Mesothelial cell of epicardium (in vitro differentiated cells): ENCODE results near the gene DNASE1L2. TPM values are rescaled to one million over a fixed set of nuclear protein-coding genes. Genes with fewer than 3 reads are reported as not detected.
A peak's percentile ranks its signal among the peaks of the same experiment; 100 is the strongest.
"Not testable (repeated sequence)": the region's sequence is repeated elsewhere in the genome, so short reads cannot be mapped to it uniquely, and the experiment has no call there.

ENCODE experiments used
- DNase-seq, 2 experiments: peaks; one replicate each; pipeline ENCODE4 v3.0.0; 2021; ENCODE audit warnings: low spot score in 2 of 2; ENCODE audit not compliant: unreplicated experiment in 2 of 2
- H3K27ac Mint-ChIP-seq: 2 replicates; pipeline ENCODE4 v1.8.0; 2021; ENCODE audit warnings: mixed read lengths
- H3K27me3 Mint-ChIP-seq: 2 replicates; pipeline ENCODE4 v1.8.0; 2021; ENCODE audit warnings: low read depth, mixed read lengths
- H3K36me3 Mint-ChIP-seq: 2 replicates; pipeline ENCODE4 v1.8.0; 2021; ENCODE audit warnings: mixed read lengths
- H3K4me1 Mint-ChIP-seq: 2 replicates; pipeline ENCODE4 v1.8.0; 2021; ENCODE audit warnings: mixed read lengths
- H3K4me3 Mint-ChIP-seq: 2 replicates; pipeline ENCODE4 v1.8.0; 2021; ENCODE audit warnings: mild to moderate bottlenecking, moderate library complexity, mixed read lengths
- H3K9me3 Mint-ChIP-seq: 2 replicates; pipeline ENCODE4 v1.8.0; 2021; ENCODE audit warnings: mixed read lengths
- CTCF ChIP-seq: fragments of 200-600 bp; sonication (generic); IDR thresholded peaks from one replicate; pipeline ENCODE4 v1.5.0; 2021; ENCODE audit warnings: antibody characterized with exemption; ENCODE audit not compliant: unreplicated experiment
- total RNA-seq: library from RNA; stranded (reverse); gene quantifications from 3 replicates; pipeline ENCODE4 v1.2.1, GENCODE V29; 2021

Gene DNASE1L2
- total RNA-seq, 1 donor from 2014 or later, result 1.0 TPM

- Mint-ChIP-seq H3K36me3 (no peaks in the 10 kb centered on the region), H3K9me3 (no peaks in the 10 kb centered on the region), H3K4me3 (no peak overlapping the region), H3K4me1 (peaks cover 10% of the 10 kb centered on the region), H3K27ac (no peak overlapping the region), H3K27me3 (peaks cover 46% of the 10 kb centered on the region)
- no peak for DNase-seq
- TF ChIP-seq CTCF, result no peak
These were observed 37.1 kb upstream of the DNASE1L2 start for GRCh38 chr16:2199095-2199494.

GRCh38 chr16:2199621-2200139, 36.6 kb upstream of the DNASE1L2 start:
- H3K36me3 Mint-ChIP-seq, result no peaks in the 10 kb centered on the region

GRCh38 chr16:2200313-2200712, 35.9 kb upstream of the DNASE1L2 start:
- Mint-ChIP-seq H3K4me3 (no peak overlapping the region), H3K27me3 (peaks cover 41% of the 10 kb centered on the region), H3K4me1 (peaks cover 5% of the 10 kb centered on the region), H3K9me3 (no peaks in the 10 kb centered on the region), H3K27ac (no peak overlapping the region), H3K36me3 (no peaks in the 10 kb centered on the region)
- DNase-seq, result no peak
- TF ChIP-seq CTCF, result no peak

More at GRCh38 chr16:2199621-2200139, 36.6 kb upstream of the DNASE1L2 start:
- Mint-ChIP-seq H3K9me3 (no peaks in the 10 kb centered on the region), H3K27me3 (peaks cover 45% of the 10 kb centered on the region), H3K4me1 (peaks cover 10% of the 10 kb centered on the region), H3K4me3 (no peak overlapping the region), H3K27ac (no peak overlapping the region)
- TF ChIP-seq CTCF, result no peak
- DNase-seq, result no peak

DNA sequence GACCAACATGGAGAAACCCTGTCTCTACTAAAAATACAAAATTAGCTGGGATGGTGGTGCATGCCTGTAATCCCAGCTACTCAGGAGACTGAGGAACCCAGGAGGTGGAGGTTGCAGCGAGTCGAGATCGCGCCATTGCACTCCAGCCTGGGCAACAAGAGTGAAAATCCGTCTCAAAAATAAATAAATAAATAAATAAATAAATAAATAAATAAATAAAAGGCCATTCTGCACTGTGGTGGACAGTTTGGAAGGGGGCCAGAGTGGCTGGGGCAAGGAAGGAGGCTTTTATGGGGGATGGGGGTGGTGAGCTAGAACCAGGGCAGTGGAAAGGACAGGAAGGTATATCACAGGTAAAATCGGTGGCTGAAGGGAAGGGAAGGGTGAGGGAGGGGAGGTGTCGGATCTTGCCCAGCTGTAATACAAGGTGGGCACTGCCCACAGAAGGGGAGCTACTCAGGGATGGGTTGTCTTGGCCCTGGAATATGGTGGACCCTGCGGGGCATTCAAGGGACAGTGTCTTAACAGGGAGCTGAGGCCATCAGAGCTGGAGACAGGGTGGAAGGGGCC, 33.0 kb upstream of the DNASE1L2 start:
- DNase-seq, H3K9me3 Mint-ChIP-seq, H3K4me1 Mint-ChIP-seq, H3K27ac Mint-ChIP-seq, H3K36me3 Mint-ChIP-seq: not testable (repeated sequence)
- H3K27me3 Mint-ChIP-seq, result peaks cover 24% of the 10 kb centered on the region
- peak overlapping the region; percentile 55 for H3K4me3 Mint-ChIP-seq

DNA sequence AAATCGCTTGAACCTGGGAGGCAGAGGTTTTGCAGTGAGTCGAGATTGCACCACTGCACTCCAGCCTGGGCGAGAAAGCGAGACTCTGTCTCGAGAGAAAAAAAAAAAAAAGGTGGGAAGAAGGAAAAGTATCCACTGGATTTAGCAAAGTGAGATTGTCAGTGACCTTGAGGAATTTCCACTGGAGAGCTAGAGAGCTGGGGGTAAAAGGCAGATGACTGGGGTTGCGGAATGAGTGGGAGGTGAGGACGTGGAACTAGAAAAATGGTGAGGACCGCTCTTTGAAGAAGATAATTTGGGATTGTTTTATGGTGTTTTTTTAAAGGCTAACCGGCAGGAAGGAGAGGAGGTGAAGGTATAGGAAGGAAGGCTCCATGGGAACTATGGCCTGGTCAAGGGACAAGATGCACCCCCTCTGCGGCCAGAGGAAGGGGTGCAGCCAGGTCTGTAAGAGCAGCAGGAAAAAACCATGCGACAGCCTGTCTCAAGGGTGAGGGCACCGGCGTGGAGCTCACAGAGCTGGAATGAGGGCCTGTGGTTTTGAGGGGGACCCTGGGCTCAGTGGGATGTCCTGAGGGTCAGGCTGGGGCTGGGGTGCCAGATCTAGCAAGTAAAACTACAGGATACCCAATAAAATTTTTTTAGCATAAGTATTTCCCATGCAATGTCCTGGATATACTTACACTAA, 31.7 kb upstream of the DNASE1L2 start:
- Mint-ChIP-seq H3K36me3 (peaks cover 6% of the 10 kb centered on the region), H3K9me3 (no peaks in the 10 kb centered on the region), H3K27me3 (peaks cover 15% of the 10 kb centered on the region), H3K4me3 (peak overlapping the region; percentile 79), H3K27ac (peak overlapping the region; percentile 73), H3K4me1 (peaks cover 9% of the 10 kb centered on the region)
- TF ChIP-seq CTCF, result no peak
- DNase-seq, result no peak
